ENCODE data around the gene TNK2.
"Not testable (repeated sequence)": the region's sequence is repeated elsewhere in the genome, so short reads cannot be mapped to it uniquely, and the experiment has no call there.

GRCh38 chr3:195939526-195940470 lies 31.4 kb upstream of the TNK2 start:
- not testable (repeated sequence) for TF ChIP-seq CTCF, POLR2A (IDR thresholded peaks at IDR 0.05)
